GM19240 (cell line): Measurements from ENCODE around the gene KCNAB3.
A peak's percentile ranks its signal among the peaks of the same experiment; 100 is the strongest.

Experiments
- DNase-seq: peaks from one replicate; pipeline ENCODE4 v3.0.0; 2011; ENCODE audit warnings: low spot score; ENCODE audit not compliant: insufficient read length

The KCNAB3 gene

GRCh38 chr17:7903154-7904103, 26.2 kb downstream of the KCNAB3 start:
- no peak for DNase-seq

- DNase-seq = no peak
Observed at GRCh38 chr17:7897773-7898172, 31.9 kb downstream of the KCNAB3 start.

- no peak for DNase-seq
Observed at GRCh38 chr17:7897090-7897489, 32.6 kb downstream of the KCNAB3 start.

DNA sequence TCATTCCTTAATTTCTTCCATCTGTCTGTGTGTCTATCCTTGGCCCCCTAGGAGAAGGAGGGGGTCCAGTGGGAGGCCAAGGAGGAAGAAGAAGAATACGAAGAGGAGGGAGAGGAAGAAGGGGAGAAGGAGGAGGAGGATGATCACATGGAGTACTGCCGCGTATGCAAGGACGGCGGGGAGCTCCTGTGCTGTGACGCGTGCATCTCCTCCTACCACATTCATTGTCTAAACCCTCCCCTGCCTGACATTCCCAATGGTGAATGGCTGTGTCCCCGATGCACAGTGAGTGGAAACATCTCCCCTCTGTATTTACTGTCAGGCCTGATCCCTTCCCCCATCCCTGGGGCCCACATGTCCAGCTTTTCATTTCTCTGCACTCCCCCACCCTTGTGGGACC, 34.8 kb downstream of the KCNAB3 start:
- DNase-seq = no peak

- DNase-seq = no peak
Observed at GRCh38 chr17:7894226-7894625, 35.4 kb downstream of the KCNAB3 start.

DNA sequence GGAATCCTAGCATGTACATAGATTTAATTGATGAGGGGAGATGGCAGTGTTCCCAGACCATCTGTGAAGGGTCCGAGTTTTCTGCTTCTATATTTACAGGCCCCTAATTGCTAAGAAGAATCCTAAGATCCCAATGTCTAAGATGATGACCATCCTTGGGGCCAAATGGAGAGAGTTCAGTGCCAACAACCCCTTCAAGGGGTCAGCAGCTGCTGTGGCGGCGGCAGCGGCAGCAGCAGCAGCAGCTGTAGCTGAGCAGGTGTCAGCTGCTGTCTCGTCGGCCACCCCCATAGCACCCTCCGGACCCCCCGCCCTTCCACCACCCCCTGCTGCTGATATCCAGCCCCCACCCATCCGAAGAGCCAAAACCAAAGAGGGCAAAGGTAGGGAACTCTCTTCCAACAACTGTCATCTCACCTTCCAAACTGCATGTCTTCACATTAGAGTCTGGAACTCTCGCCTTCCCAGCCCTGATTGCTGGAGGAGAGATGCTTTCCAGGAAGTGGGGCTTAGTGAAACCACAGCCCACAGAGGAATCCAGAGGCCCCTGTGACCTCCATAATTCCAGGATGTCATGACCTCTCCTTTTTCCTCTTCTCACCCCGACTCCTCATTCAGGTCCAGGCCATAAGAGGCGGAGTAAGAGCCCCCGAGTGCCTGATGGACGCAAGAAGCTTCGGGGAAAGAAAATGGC, 36.3 kb downstream of the KCNAB3 start:
- no peak for DNase-seq

GRCh38 chr17:7889166-7889955, 40.3 kb downstream of the KCNAB3 start:
- no peak for DNase-seq

GRCh38 chr17:7888184-7888920, 41.3 kb downstream of the KCNAB3 start, which contains the start of gene CHD3:
CHD3 (plus strand) TSS chr17:7888789; CDS start chr17:7889001, 212 bp downstream.
- DNase-seq = no peak

DNA sequence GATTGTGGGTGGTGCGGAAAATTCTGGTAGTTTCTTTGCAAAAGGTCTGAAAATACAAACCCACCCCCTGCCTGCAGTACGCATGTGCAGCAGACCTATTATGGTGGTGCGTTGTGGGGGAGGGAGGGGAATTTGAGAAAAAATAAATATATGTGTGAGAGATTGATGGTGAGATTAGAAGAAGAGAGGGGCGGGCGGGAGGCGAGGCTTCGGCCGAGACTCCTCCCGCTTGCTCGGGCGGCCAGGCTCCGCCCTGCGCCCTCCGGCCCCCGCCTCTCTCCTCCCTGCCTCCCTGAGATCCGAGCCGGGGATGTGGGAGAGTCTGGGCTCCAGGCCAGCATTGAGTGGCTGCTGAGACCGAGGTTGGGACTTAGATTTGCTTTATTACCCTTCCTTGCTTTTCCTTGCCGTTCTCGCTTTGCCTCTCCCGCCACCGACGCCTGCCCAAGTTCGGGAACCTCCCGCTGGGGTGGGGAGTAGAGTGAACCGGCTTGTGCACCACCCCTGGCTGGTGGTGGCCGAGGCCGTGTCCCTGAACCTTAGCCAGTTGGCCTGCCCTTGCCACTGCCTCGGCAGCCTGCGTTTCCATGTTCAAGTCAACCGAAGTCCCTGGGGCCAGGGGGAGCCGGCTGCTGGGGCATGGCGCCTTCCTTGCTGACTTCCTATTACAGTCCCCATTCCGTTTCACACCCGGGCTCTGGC, 42.0 kb downstream of the KCNAB3 start:
- DNase-seq = peak; percentile 72

GRCh38 chr17:7887038-7887481, 42.6 kb downstream of the KCNAB3 start:
- DNase-seq = no peak

- no peak for DNase-seq
Observed at GRCh38 chr17:7886227-7887037, 43.2 kb downstream of the KCNAB3 start.

DNA sequence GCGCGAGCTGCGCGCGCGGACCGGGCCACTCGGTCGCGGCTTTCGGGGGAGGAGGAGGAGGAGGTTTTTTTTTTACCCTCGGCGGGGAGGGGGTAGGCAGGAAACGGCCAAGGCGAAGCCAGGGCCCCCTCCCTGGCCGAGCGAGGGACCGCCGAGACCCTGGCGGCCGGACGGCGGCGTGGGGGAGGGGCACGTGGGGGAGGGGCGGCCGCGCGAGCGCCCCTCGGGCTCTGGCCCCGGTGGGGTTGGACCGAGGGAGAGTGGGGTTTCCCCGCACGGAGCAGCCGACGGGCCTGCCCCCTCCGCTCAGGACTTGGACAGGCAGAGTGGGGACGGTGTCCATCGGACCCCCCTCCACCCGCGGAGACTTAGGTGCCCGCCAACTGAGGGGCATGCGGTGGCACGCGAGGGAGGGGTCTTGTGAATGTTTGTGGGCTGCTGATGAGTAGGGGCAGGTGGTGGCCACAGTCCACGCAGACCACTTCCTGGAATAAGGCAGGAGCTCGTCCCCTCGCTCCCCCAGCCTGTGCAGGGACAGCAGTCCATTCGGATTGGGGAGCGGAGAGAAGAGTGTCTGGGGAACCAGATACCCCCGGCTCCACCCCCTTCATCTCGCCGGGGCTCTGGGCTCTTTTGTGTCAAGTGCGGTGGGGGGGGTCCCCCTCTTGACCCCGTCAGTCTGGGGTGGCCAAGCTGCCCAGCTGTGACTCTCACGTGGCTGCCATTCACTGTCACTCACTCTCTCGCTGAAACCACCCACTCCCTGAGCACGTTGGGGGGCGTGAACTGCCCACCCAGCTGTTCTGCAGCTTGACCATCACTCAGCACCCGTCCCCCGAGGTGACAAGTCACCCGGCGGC, 44.1 kb downstream of the KCNAB3 start:
- peak; percentile 43 for DNase-seq

GRCh38 chr17:7884581-7885366, 44.9 kb downstream of the KCNAB3 start:
- DNase-seq = no peak

DNA sequence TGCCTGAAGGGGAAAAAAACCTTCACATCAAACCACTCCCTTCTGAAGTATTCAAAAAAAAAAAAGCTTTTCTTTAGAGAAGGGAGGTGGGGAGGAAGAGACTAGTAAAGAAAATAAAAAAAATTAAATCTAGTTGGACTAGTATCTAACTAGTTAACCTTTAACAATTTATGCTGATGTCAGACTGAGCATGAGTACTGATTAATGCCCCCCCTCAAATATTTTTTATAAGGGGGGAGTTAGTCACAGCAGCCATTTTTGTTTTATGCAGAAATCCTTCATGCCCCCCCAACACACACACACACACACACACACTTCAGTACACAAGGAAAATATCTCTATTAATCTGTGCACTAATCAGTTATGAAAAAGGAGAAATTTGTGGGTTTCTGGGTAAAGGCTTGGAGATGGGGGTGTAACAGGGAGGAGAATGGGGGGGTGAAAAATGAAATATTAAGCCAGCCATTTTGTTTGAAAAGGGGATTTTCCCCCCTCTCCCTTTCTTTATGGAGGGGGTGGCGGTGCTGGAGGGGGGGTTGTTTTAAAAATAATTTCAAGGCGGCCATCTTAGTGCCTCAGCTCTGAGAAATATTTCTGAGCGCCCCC, 45.8 kb downstream of the KCNAB3 start:
- DNase-seq = peak; percentile 26

DNA sequence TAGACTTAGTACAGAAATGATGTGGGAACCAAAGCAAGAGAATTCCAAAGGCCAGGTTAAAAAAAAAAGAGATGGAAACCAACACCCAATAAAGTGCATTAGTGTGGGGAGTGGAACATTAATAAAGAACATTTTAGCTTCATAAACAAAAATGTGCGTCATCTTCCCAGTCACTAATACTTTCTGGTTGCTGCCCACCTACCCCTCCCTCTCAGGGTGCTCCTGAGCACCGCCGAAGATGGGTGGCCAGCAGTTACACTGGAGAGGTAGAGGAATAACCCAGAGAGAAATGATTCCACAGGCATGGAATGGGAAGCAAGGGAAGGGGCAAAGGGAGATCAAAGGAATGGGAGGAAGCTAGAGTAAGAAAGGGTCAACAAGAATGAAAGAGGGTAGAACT, 47.0 kb downstream of the KCNAB3 start:
- no peak for DNase-seq

DNA sequence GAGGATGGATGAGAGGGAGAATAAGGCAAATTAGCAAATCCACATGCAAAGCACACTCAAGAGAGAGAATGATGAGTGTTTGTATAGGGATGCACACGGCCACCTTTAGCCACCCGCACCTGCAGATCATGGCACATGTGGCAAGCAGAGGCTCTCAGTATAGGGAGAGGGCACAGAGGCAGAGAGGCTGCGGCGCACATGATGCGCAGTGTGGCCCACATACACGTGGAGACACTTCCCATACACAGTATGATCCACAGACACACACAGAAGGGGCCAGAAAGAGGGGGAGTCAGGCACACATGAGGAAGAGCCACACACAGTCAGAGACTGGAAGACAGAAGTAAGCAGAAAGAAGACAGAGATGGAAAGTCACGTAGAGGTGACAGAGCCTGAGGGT, 47.6 kb downstream of the KCNAB3 start:
- DNase-seq = no peak
